ENCODE data around the gene TNIK. TPM values are rescaled to one million over a fixed set of nuclear protein-coding genes. Genes with fewer than 3 reads are reported as not detected.

The TNIK gene
- total and polyA plus RNA-seq, 2 of the 13 experiments (the other 11 are each of a cell fraction or from before 2014, with no cell fraction given), result 0.15 to 0.22 TPM

DNA sequence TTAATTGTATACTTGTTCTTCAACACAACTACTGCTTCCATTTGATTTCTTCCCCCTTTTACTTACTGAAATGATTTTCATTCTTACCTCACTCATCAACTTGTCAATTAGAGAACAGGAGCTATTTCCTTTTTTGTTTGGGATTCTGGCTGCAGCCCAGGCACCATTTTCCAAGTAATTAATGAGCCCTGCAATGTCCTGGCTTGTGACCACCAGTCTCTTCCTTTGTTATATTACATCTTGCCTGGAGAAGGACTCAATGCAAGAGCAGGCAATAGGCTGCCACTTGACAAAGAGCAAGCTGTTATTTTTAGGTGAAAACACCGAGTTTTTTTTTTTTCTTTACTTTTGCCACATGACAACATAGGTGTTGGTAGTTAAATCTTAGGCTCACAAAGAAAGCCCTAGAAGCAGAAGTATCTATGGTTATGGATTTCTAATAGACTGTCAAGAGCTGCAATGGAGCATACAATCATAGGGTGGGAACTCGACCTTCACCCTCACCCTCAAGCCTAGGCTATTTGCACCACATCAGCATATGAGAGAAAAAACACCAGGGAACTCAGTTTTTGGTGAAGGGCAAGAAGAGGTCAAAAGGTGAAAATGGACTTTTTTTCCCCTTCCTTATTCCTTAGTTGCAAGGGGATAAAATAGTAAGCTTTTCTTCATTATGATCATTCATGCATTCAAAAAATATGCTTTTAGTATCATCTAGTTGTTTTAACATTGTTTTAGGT, 114.9 kb downstream of the TNIK start:
- no peaks in the 10 kb centered on the region for H3K27me3 ChIP-seq (ENCODE audit: control insufficient read depth in 1 of 2, insufficient read depth in 2 of 2, low read length in 2 of 2)
- H3K4me2 ChIP-seq (ENCODE audit: low read depth, low read length), result no peak overlapping the region
- no peaks in the 10 kb centered on the region for H4K20me1 ChIP-seq (ENCODE audit: insufficient read depth, low read length)
- in situ Hi-C loops (cut with HindIII; ENCODE audit: extremely low pct_ligation_motif_present, low pct_unique_long_range_greater_than_20kb) (no loop called here), intact Hi-C loops (cut with micrococcal nuclease; ENCODE audit: unreplicated experiment) (no loop called here)
- 4% methylated on average over 2 of the region's 2 CpGs for WGBS (ENCODE audit: low lambda C conversion rate)
- no peak for ATAC-seq
- CTCF ChIA-PET (ENCODE audit: low intra/inter-chr PET ratio, low total read pairs), result no interaction called here
- no peaks in the 10 kb centered on the region for H3K36me3 ChIP-seq (replicated peaks in 1 of 2; ENCODE audit: control insufficient read depth in 1 of 2, insufficient read depth in 2 of 2, low read length in 2 of 2)
- POLR2A ChIA-PET, result no interaction called here
- TF ChIP-seq, protein P1, sequence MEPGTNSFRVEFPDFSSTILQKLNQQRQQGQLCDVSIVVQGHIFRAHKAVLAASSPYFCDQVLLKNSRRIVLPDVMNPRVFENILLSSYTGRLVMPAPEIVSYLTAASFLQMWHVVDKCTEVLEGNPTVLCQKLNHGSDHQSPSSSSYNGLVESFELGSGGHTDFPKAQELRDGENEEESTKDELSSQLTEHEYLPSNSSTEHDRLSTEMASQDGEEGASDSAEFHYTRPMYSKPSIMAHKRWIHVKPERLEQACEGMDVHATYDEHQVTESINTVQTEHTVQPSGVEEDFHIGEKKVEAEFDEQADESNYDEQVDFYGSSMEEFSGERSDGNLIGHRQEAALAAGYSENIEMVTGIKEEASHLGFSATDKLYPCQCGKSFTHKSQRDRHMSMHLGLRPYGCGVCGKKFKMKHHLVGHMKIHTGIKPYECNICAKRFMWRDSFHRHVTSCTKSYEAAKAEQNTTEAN (CRISPR knock-in tag; conservative IDR thresholded peaks at IDR 0.05), result no peak
- BruUV-seq (replicated peaks), result no TSS peak
- H3K79me2 ChIP-seq (ENCODE audit: insufficient read depth, low read length), result no peaks in the 10 kb centered on the region
- no peak overlapping the region for H3K4me3 ChIP-seq (replicated peaks in 1 of 3; ENCODE audit: insufficient read depth in 1 of 3, low read depth in 2 of 3, low read length in 3 of 3)
- no peak overlapping the region for H2AFZ ChIP-seq (ENCODE audit: low read length)
- no peaks in the 10 kb centered on the region for H3K4me1 ChIP-seq (ENCODE audit: insufficient read depth, low read length)
- DNase-seq (ENCODE audit: low spot score), result no peak
- no peak overlapping the region for H3K27ac ChIP-seq (ENCODE audit: extremely low read length, insufficient read depth, low read length)
- H3K9me3 ChIP-seq (ENCODE audit: low read length), result no peaks in the 10 kb centered on the region
- FAIRE-seq, result no peak
- no peak overlapping the region for H3K9ac ChIP-seq (ENCODE audit: insufficient read depth, low read depth, low read length)

DNA sequence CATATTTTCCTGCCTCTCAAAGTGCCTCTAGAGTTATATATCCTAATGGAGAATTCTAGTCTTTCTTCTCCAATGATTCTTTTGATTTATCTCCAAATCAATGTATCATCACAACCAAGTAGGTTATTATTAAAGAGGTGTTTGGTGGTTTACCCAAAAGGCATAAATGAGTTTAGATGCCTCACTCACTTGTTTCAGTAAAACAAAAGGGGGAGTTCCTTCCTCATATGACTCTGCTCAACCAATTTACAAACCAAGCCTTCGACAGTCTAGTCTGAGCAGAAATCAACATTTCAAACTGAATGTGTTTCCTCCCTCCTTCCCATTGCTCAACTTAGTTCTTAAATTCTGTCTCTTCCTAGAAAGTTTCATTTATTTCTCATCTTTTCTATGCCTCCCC, 116.5 kb downstream of the TNIK start:
- H3K79me2 ChIP-seq (ENCODE audit: insufficient read depth, low read length), result no peaks in the 10 kb centered on the region
- H3K4me2 ChIP-seq (ENCODE audit: low read depth, low read length), result no peak overlapping the region
- no peaks in the 10 kb centered on the region for H3K27me3 ChIP-seq (ENCODE audit: control insufficient read depth in 1 of 2, insufficient read depth in 2 of 2, low read length in 2 of 2)
- no peak for ATAC-seq
- WGBS (ENCODE audit: low lambda C conversion rate), result 46% methylated on average over 1 of the region's 1 CpG
- ChIA-PET CTCF (ENCODE audit: low intra/inter-chr PET ratio, low total read pairs) (no interaction called here), POLR2A (no interaction called here)
- in situ Hi-C loops (cut with HindIII; ENCODE audit: extremely low pct_ligation_motif_present, low pct_unique_long_range_greater_than_20kb) (no loop called here), intact Hi-C loops (cut with micrococcal nuclease; ENCODE audit: unreplicated experiment) (no loop called here)
- no TSS peak for BruUV-seq (replicated peaks)
- TF ChIP-seq TP53 (CRISPR knock-in tag; conservative IDR thresholded peaks at IDR 0.05), result no peak
- no peaks in the 10 kb centered on the region for H3K9me3 ChIP-seq (ENCODE audit: low read length)
- no peaks in the 10 kb centered on the region for H4K20me1 ChIP-seq (ENCODE audit: insufficient read depth, low read length)
- DNase-seq (ENCODE audit: low spot score), result no peak
- no peak overlapping the region for H3K27ac ChIP-seq (ENCODE audit: extremely low read length, insufficient read depth, low read length)
- H3K4me3 ChIP-seq (replicated peaks in 1 of 3; ENCODE audit: insufficient read depth in 1 of 3, low read depth in 2 of 3, low read length in 3 of 3), result no peak overlapping the region
- H3K4me1 ChIP-seq (ENCODE audit: insufficient read depth, low read length), result no peaks in the 10 kb centered on the region
- no peaks in the 10 kb centered on the region for H3K36me3 ChIP-seq (replicated peaks in 1 of 2; ENCODE audit: control insufficient read depth in 1 of 2, insufficient read depth in 2 of 2, low read length in 2 of 2)
- H3K9ac ChIP-seq (ENCODE audit: insufficient read depth, low read depth, low read length), result no peak overlapping the region
- FAIRE-seq, result no peak
- H2AFZ ChIP-seq (ENCODE audit: low read length), result no peak overlapping the region

Data from HepG2 (cell line).